Right ventricle myocardium superior (tissue), 1 donor: ENCODE measurements around the gene SF3B5. TPM values are rescaled to one million over a fixed set of nuclear protein-coding genes. Genes with fewer than 3 reads are reported as not detected.
"Not testable (repeated sequence)": the region's sequence is repeated elsewhere in the genome, so short reads cannot be mapped to it uniquely, and the experiment has no call there.

ENCODE experiments used
- ATAC-seq: fragments of 200-7000 bp; cut with Tn5 transposase; one replicate; pipeline ENCODE4 v1.9.1; 2020; ENCODE audit warnings: mild to moderate bottlenecking; ENCODE audit not compliant: poor library complexity
- DNase-seq: peaks from one replicate; pipeline ENCODE4 v3.0.0-alpha.2; 2020
- intact Hi-C: fragments of 100-400 bp; cut with DNase I; formaldehyde crosslinking; loops from one replicate; pipeline ENCODE4 v1.11.2; 2022
- total RNA-seq: library from RNA; stranded (reverse); fragmentation: NEBNext Ultra II Directional; extraction: Animal tissue kit (Norgen Biotek cat#: 25700); gene quantifications from one replicate; pipeline ENCODE4 v1.2.1, GENCODE V29; 2021
- donor health status: DM: no; HTN: yes; CAD: no; lungs with severe emphysema.

Gene SF3B5
- total RNA-seq, 1 donor from 2014 or later = 112 TPM

DNA sequence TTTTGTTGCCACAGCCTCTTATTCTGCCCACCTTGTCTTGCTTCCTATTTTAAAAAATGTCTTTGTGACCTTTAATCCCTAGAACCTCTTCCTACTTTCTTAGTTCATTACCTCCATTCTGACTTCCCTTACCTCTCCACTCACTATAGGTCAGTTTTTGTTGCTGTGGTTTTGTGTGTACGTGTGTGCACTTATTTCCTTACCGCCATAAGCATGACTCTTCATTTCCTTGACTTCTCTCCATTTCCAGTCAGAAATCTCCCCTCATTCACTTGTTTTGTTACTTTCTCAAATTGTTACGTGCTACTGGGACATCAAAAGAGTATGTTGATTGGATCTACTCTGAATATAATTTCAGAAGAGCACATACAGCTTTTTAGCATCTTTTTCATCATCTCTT is 26.6 kb downstream of the SF3B5 start:
- intact Hi-C loops = no loop called here
- DNase-seq = no peak
- ATAC-seq = no peak

DNA sequence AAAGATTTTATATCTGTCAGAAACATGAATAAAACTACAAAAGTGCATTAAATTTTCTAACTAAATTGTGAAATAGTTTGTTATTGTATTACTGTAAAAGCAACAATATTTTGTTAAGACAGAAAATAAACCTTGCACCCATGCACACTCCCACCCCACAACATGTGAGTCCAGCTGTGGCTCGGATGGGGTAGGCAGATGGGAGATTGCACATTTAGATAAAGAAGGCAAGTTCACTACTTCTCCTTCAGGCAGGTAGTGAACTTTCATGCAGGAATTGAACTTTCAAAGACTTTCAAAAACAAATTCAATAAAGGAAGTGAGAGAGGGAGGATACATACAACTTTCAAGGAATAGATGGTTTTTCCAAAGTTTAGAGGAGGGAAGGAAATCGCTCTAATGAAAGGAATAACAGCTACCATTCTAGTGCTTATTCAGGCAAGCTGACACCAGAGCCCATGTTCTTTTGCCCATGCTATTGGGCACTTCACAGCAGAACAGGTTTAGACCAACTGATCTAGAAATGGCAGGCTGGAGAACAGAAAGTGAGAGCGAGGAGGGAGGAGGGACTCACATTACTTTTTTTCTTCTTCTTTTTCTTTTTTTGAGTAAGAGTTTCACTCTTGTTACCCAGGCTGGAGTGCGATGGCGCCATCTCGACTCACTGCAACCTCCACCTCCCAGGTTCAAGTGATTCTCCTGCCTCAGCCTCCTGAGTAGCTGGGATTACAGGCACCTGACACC is 28.5 kb downstream of the SF3B5 start:
- DNase-seq (no peak), ATAC-seq (no peak)
- intact Hi-C loops = no loop called here

DNA sequence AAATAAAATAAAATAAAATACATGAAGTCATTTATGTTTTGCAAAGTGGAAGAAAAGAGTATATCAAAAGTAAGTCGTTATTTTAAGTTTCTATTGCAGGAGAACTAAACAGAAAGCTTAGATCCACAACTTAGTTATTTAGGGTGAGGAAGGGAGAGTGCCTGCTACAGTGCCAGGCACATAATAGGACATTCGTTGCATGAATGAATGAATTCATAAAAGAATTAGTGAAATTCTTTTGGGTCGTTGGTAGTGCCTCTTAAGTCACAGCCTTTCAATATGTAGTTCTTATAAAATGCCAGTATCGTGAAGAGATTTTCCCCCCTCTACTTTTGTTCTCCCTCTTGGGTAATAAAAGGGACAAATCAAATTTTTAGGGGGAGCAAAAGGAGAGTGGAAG is 29.1 kb downstream of the SF3B5 start:
- DNase-seq = no peak
- ATAC-seq = no peak
- intact Hi-C loops = no loop called here

DNA sequence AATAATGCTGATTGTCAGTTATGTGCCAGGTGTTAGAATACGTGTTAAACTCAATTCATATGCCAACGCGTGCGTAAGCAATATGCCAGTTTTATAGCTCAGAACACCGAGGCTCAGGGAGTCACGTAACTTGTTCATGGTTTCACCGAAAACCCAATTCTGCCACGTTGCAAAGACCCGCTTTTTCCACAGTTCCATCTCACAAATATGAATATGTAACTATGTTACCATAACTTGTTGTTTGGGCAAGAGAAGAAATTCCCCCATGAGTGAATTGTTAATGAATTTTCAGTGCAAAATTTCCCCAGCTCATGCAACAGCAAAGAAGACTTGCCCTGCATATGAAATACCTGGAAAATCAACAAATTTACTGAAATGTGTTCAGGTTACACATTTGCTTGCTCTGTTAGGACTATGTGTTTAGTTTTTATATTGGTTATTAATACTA is 30.1 kb downstream of the SF3B5 start:
- intact Hi-C loops = no loop called here
- ATAC-seq (no peak), DNase-seq (no peak)

DNA sequence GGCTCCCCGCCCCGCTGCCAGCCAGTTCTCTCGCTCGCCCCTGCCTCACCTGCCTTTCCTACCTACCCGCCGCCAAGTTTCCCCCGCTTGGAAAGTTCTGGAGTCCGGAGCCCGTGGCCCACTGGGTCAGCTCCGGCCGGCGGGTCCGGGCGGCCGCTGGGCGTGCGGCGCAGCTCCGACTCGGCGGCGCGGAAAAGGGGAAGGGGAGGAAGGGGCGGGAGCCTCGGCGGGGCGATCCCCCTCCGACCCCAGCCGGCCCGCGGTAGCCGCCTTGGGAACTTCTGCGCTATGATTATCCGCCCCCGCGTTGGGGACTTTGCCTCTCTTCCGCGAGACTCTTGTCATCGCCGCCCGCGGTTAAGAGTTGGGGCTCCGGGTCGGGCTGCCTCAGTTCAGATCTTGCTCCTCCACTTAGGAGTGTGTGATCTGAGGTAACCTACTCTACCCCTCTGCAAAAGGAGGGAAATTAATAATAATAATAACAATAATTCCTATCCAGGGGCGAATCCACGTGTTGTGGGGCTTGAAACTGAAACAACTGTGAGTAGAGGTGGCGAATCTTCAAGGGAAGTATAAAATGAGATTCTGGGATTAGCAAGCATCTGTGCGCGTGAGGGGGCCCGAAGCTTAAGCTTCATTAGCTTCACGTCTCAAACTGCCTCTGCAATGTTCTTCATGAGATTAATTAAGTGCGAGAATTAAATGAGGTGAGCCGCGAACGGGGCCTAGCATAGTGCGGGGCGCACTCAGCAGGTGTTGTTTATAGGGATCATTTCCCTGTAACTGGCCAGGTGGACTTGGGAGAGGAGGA is 30.8 kb downstream of the SF3B5 start:
- peak; percentile 53 for DNase-seq
- ATAC-seq = peak; percentile 58
- intact Hi-C loops = no loop called here

DNA sequence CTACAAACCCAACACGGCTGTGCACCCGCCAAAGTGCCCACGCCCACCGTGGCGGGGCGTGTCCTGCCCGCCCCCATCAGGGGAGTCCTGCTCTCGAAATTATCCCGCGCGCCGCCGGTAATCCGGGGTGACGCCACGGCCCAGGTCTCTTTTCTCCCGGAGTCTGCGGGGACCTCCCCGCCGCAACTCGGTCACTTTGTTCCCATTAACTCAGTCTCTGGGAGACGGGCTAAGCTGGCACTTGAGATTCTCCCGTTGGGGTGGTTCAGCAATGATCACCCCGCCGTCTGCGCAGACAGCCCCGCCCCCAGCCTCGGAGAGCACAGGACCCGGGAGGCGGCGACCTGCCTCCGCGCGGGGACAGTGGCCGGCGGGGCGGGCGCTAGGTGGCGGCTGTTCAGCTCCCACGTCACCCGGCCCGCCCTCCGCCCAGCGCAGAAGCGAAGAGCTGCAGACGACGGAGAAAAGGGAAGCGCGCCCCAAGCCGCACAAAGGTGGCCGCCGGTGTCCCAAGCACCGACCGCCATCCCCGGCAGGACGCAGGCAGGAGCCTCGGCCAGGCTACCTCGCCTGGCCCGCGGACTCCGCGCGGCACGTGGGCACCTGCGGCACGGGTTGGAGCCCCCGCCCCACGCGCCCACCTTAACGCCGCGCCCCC is 31.5 kb downstream of the SF3B5 start:
- peak; percentile 99 for ATAC-seq
- intact Hi-C loops = no loop called here
- peak; percentile 94 for DNase-seq

DNA sequence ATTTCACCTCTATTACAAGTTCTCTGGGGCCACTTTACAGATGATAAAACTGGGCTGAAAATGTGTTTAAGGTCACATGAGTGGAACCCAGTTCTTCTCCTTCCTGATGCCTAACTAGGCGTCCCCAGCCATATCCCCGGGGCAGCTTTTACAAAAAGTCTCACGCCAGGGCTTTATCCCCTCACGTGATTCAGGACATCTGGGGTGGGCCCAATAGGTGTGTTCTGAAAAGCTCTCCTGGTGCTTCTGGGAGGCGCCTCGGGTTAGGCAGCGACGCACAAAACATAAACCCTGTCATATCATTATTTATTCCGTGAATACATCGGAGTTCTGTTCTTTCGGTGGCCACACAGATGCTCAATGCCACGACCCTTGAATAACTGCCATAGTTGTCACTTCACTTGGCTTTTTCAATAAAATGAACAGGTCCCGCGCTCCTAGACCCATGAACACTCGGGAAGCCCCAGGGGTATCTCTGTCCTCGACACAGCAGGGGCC is 32.1 kb downstream of the SF3B5 start:
- DNase-seq (no peak), ATAC-seq (no peak)
- intact Hi-C loops = no loop called here

DNA sequence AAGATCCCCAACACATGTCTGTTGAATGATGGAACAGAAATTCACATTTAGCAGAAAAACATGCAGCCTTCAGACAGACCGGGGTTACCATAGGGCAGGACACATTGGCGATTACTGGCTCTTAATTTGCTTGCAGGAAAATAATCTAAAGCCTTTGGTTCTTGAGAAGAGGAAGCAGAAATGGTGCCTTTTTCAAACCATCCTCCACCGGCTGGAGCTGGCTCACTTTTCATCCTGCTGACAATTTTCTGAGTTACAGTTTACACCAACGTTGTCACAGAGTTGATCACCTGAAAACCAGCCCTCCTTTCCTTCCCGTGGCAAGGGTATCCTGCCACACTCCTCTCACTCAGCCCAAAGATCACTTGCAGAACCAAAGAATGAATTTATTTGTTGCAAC is 32.6 kb downstream of the SF3B5 start:
- ATAC-seq (no peak), DNase-seq (no peak)
- intact Hi-C loops = no loop called here

DNA sequence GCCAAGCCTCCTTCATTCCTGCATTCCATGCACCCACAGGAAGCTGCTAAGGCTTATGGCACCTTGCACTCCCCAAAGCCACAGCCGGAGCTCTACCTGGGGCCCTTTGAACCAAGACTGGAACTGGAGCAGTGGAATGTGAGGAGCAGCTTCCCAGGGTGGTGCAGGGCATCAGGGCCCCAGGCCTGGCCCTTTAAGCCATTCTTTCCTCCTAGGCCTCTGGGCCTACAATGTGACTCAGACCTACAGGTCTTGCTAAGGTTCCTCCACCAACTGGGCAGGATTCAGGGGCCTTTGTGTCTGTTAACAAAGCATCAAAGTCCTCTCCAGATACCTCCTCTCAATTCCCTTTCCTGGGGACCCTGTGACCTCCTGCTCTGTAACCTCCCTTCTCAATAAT is 36.2 kb downstream of the SF3B5 start:
- intact Hi-C loops = no loop called here
- no peak for DNase-seq
- ATAC-seq = no peak

DNA sequence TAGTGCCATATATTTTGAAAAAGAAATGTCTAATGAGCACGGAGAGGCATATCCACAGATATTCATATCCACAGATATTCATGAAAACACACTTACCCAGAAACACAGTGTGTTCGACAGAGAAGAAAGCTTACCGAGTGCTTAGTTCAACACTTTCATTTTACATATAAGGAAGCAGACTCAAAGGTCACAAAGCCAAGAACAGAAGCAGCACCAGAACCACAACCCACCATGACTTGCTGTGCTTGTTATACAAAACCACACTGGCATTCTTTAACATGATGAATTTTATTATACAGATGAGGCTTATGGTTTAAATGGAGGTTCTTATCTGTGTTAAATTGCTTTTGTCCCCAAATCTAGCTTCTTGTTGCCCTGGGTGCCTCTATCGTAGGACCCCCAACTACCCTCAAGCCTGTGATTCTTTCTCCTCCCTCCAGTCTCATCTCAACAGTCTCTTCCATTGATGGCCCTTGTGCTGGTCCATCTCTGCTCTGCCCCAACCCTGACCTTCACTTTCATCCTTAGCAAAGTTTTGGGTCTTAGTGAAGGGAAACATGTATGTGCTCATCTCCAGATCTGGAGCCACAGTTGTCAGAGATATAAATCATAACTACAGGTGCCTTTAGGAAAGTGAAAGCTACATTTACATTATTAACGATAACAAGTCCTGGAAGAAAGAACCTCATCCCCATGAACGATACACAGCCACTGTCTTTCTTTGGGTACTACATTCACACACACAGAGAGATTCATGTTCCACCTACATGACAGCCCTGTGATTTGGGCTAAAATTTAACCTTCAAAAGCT is 40.0 kb downstream of the SF3B5 start:
- intact Hi-C loops = no loop called here
- no peak for ATAC-seq
- no peak for DNase-seq

DNA sequence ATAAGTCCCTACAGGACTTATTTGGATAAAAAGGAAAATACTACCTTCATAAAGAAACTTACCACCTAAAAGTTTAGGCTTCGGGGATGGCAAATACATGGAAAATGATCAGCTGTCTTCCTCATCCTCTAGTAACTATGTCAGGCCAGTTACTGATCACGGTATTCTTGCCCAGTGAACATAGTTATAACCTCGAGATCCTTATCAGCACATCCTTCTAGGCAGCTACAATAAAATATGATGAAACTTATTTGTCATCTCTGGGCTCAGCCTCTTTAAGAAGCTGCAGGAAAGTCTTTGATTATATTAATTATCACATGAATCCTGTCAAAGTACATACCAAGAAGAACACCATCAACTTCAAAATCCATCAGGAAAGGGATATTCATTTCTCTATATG is 41.8 kb downstream of the SF3B5 start:
- intact Hi-C loops = no loop called here
- no peak for ATAC-seq

DNA sequence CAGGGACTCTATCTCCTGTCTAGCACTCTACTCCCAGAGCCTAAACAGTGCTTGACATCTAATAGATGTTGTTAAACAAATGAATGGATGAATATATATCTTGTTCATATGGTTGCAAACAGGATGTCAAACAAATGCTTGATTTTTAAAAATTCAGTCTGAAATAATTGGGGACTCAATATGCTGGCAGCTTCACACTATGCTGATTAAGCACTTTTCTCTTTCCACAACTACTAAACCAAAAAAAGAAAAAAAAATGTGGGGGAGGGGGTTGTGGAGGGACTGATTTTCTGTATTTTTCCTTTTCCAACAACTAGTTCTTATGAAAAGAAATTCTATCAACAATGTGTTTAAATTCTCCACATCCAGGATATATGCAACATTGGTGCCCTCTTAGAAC is 42.9 kb downstream of the SF3B5 start:
- DNase-seq (no peak), ATAC-seq (no peak)
- intact Hi-C loops = no loop called here

More for the DNA sequence above, 41.8 kb downstream of the SF3B5 start:
- DNase-seq = no peak

DNA sequence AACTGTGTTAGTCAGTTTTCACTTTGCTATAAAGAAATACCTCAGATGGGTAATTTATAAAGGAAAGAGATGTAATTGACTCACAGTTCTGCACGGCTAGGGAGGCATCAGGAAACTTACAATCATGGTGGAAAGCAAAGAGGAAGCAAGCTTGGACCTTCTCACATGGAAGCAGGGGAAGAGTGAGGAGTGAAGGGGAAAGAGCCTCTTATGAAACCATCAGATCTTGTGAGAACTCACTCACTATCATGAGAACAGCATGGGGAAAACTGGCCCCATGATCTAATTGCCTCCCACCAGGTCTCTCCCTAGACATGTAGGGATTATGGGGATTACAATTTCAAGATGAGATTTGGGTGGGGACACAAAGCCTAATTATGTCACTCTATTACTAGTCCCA is 46.0 kb downstream of the SF3B5 start:
- intact Hi-C loops = no loop called here
- no peak for DNase-seq
- no peak for ATAC-seq

DNA sequence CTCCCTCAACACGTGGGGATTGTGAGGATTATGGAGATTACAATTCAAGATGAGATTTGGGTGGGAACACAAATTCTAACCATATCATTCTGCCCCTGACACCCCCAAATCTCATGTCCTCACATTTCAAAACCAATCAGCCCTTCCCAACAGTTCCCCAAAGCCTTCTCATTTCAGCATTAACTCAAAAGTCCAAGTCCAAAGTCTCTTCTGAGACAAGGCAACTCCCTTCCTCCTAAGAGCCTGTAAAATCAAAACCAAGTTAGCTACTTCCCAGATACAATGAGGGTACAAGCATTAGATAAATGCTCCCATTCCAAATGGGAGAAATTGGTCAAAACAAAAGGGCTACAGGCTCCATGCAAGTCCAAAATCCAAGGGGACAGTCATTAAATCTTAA is 47.7 kb downstream of the SF3B5 start:
- no peak for DNase-seq
- intact Hi-C loops = no loop called here

DNA sequence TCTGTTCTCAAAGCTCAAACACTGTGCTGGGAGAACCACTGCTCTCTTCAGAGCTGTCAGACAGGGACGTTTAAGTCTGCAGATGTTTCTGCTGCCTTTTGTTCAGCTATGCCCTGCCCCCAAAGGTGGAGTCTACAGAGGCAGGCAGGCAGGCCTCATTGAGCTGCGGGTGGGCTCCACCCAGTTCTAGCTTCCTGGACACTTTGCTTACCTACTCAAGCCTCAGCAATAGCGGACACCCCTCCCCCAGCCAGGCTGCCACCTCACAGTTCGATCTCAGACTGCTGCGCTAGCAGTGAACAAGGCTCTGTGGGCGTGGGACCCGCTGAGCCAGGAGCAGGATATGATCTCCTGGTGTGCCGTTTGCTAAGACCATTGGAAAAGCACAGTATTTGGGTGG is 48.7 kb downstream of the SF3B5 start:
- intact Hi-C loops = not testable (repeated sequence)

More for the DNA sequence above, 47.7 kb downstream of the SF3B5 start:
- no peak for ATAC-seq

DNA sequence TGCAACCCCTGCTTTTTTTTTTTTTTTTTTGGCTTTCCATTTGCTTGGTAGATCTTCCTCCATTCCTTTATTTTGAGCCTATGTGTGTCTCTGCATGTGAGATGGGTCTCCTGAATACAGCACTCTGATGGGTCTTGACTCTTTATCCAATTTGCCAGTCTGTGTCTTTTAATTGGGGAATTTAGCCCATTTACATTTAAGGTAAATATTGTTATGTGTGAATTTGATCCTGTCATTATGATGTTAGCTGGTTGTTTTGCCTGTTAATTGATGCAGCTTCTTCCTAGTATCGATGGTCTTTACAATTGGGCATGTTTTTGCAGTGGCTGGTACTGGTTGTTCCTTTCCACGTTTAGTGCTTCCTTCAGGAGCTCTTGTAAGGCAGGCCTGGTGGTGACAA is 50.4 kb downstream of the SF3B5 start:
- intact Hi-C loops, ATAC-seq, DNase-seq: not testable (repeated sequence)

More for the DNA sequence above, 48.7 kb downstream of the SF3B5 start:
- ATAC-seq, DNase-seq: not testable (repeated sequence)
